Stimulated activated CD8-positive, alpha-beta memory T cell treated with anti-CD3 and anti-CD28 coated beads, Interleukin-4, amount 100 ng/mL, for 4 hours (primary cell): Measurements from ENCODE around the gene MESD.

ENCODE experiments used
- DNase-seq, 2 donors: peaks; one replicate each; pipeline ENCODE4 v3.0.0-alpha.2; 2020; ENCODE audit warnings: low read depth in 2 of 2, low spot score in 1 of 2

MESD gene

GRCh38 chr15:81015621-81016488 is 26.2 kb upstream of the MESD start:
- DNase-seq = no peak

GRCh38 chr15:81014446-81015093 is 25.0 kb upstream of the MESD start:
- no peak for DNase-seq

DNA sequence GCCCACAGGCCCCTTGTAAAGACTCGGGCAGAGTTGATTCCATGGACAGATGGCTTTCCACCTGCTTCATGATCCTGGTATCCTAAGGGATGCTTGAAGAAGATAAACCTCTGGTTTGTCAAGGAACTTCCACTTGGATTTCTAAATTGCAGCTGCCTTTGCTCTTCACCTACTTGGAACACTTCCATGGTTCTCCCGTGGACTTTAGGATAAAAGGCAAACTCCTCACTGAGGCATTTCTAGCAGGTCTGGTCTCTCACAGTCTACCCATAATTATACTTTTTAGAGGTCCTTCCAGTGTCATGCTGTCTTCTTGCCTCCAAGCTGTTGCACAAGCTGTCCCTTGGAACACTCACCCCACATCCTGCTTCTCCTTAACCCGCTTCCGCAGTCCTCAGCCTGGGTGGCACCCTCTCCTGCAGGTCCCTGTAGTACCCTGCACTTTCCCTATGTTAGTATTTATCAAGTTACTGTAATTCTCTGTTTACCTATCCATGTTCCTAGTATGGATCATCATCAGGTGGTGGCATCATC is 23.8 kb upstream of the MESD start:
- no peak for DNase-seq

DNA sequence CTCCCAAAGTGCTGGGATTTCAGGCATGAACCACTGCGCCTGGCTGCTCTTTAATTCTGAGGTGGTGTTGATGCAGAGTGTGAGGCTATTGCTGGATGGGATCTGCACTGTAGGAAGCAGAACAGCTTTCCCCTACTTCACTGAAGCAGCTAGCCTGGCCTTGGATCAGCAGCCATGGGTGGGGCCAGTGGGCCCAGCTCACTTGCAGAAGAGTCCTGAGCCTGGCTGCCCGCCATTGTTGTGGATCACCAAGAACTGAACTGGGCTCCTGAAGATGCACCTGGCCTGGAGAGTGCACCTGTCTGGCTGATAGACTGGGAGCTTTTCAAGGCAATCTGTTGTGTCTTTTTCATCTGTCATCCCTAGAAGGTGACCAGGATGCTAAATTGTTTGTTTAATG is 23.0 kb upstream of the MESD start:
- DNase-seq = no peak

DNA sequence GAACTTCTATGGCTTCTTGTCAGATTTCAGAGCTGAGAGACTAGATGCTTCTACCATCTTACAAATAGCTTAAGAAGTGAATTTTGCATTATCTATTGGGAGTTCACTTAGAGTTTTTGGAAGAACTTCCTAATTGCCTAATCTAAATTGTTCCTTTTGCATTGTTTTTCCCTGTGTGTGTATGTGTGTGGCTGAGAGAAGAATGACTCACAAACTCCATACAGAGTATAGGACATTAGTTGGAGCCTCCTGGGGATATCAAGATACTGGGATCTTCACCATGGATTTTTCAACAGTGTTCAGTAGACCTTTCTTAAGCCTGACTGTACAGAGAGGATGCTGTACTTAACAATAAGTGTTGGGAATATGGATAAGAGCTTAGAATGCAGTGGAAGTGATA is 22.0 kb upstream of the MESD start:
- no peak for DNase-seq

DNA sequence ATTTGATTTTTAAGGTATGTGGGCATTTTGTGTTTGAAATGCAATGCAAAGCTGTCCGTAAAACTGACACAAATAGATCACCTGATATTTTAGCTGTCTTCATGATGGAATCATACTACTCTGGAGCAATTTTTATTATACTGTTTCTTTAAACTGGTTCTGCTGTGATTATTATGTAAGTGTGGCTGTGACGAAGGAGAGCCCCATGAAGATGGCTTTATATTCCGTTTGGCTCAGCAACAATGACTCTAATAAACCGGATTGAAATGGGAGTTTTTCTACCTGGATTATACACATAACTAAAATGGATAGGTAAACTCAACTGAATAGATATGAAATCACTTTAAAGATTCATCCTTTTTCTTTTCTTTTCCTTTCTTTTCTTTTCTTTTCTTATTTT is 20.5 kb upstream of the MESD start:
- no peak for DNase-seq

- no peak for DNase-seq
Measured at GRCh38 chr15:81008312-81008711, 18.7 kb upstream of the MESD start.

DNA sequence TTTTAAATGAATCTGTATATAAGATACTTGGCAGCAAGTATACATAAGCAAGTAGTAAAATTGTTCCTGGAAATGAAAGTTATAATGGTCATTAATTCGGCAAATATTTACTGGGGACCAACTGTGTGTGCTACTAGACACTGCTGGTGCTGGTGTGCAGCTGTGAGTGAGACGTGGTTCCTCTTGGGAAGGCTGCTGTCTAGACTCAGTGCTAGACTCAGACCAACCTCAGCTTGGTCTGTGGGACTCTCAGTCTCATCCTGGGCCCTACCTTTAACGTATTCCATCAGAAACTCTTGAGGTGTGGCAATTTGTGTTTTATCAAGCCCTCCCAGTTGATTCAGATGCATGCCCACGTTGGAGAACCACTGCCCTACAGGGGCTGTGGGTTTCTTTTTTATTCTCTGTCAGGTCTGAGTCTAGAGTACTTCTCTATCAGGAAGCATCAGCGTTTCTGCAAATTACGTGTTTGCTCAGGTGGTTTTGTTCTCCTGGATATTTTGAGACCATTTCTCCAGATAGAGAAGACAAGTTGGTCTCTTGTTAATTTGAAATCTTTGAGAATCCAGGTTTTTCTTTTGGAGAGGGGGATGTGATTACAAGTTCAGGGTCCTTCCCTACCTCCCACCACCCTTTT is 17.9 kb upstream of the MESD start:
- DNase-seq = no peak

- DNase-seq = no peak
Measured at GRCh38 chr15:81006124-81006523, 16.5 kb upstream of the MESD start.

GRCh38 chr15:81003097-81003350 is 13.4 kb upstream of the MESD start:
- DNase-seq = no peak

DNA sequence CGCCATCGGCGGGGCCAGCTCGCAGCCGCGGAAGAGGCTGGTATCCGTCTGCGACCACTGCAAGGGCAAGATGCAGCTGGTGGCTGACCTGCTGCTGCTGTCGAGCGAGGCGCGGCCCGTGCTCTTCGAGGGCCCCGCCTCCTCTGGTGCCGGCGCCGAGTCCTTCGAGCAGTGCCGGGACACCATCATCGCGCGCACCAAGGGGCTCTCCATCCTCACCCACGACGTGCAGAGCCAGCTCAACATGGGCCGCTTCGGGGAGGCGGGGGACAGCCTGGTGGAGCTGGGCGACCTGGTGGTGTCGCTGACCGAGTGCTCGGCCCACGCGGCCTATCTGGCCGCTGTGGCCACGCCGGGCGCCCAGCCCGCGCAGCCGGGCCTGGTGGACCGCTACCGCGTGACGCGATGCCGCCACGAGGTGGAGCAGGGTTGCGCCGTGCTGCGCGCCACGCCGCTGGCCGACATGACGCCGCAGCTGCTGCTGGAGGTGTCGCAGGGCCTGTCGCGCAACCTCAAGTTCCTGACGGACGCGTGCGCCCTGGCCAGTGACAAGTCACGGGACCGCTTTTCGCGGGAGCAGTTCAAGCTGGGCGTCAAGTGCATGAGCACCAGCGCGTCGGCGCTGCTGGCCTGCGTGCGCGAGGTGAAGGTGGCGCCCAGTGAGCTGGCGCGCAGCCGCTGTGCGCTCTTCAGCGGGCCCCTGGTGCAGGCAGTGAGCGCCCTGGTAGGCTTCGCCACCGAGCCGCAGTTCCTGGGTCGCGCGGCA is 12.9 kb upstream of the MESD start:
- DNase-seq = no peak

DNA sequence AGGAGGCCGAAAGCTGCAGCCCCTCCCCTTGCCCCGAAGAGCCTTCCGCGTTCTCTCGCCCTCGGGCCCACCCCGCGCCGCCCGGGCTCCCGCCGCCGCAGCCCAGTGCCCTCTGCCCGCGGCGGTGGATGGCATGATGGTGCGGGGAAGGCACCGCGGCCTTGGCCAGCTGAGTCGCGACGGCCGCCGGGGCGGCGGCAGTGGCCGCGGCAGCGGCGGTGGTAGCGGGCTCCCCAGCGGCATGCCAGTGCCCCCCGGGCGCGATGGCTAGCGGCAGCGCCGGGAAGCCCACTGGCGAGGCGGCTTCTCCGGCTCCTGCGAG is 12.4 kb upstream of the MESD start:
- no peak for DNase-seq

- DNase-seq = peak in 1 of 2 donors; percentile 32
Measured at GRCh38 chr15:81001152-81002008, 11.8 kb upstream of the MESD start.

DNA sequence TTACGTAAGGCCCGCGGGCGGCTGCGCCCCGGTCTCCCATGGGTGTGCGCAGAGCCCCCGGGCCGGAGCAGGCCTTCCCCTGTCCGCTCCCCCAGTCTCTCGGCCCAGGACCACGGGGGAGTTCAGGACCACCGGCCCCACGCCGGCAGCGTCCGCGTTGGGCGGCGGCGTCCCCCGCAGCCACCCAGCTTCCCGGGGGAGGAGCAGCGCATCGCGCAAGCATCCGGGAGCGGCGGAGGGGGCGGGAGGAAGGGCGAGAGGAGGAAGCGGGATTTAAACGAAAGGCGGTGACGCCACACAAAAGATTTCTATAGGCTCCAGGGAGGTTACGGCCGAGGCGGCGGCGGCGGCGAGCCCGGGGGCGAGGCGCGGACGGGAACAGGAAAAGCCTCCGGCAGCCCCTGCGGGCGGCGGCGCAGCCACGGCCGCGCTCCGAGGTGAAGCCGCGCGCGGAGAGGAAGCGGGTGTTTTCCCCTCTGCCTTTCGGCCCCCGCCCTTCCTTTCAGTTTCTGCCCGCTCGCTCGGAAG is 11.1 kb upstream of the MESD start, which contains the start of gene TLNRD1:
Gene TLNRD1, plus strand, starts transcription at position 300 of the 528 bp plus-strand sequence. CDS start 1,349 bp downstream, outside the sequence.
- peak; percentile 50 to 66 for DNase-seq

GRCh38 chr15:81000144-81000623 is 10.6 kb upstream of the MESD start:
- DNase-seq = no peak

DNA sequence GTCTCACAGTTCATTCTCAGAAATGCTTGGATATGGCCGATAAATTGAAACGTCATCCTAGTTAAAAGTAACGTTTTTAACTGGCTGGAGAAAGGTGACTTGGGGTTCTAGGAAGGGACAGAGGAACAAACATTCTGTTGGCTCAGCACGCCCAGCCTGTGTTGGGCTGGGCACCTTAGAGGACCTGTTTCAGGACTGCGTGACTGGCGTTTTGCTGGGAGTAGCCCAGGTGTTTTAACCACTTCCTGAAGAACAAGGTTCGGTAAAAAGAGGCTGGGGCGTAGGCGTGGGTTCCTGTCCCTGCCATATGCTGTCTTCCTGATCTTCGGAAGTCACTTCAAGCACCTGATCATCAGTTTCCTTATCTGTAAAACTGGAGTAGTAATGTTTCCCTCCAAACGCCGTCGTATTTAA is 10.0 kb upstream of the MESD start:
- peak in 1 of 2 donors; percentile 35 for DNase-seq

- DNase-seq = no peak
Measured at GRCh38 chr15:80998251-80998650, 8.6 kb upstream of the MESD start.

DNA sequence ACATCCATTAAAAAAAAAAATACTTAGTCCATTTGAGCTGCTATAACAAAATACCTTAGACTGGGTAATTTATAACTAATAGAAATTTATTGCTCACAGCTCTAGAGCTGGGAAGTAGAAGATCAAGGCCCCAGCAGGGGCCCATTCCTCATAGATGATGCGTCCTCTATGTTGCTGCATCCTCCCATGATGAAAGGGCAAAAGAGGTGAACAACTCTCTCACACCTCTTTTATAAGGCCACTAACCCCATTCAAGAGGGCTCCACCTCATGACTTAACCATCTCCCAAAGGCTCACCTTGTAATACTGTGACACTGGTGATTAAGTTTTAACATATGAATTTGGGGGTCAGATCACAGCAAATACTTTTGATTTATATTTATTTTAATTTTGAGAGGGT is 8.1 kb upstream of the MESD start:
- DNase-seq = no peak

GRCh38 chr15:80996247-80996646 is 6.6 kb upstream of the MESD start:
- DNase-seq = no peak

DNA sequence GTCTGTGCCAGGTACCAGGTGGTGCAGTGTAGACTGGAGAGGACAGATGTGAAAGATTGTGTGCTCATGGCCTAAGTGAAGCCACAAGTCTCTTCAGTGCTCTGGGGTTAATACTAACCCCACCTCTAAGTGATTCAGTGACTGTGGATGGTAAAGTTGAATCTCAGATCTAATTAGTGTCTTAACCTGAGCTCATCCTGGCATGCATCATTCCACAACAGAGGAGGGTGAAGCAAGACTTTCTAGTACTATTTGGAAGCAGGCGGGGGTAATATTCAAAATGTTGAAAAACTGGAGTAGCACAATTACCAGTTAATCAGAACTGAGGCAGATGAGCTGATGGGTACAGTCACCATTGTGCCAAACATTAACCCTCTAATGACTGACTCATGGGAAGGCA is 2.8 kb upstream of the MESD start:
- no peak for DNase-seq
